MM.1S (cell line): ENCODE data around the gene PRDM10.
"Not testable (repeated sequence)": the region's sequence is repeated elsewhere in the genome, so short reads cannot be mapped to it uniquely, and the experiment has no call there.

Source experiments
- DNase-seq: peaks from one replicate; pipeline ENCODE4 v3.0.0-alpha.2; 2015
- H2AFZ ChIP-seq: fragments of 300-600 bp; sonication (generic); 2 replicates; pipeline ENCODE4 v1.6.0; 2016; ENCODE audit warnings: antibody characterized with exemption, low read length
- H3F3A ChIP-seq: fragments of 300-600 bp; sonication (generic); 2 replicates; pipeline ENCODE4 v1.6.1; 2016; ENCODE audit warnings: mild to moderate bottlenecking, antibody characterized with exemption, low read length, moderate library complexity, mixed read lengths; ENCODE audit not compliant: insufficient read depth
- H3K27ac ChIP-seq: fragments of 300-600 bp; sonication (generic); 2 replicates; pipeline ENCODE4 v1.5.1; 2016; ENCODE audit warnings: mild to moderate bottlenecking, low read length
- H3K27me3 ChIP-seq: fragments of 300-600 bp; sonication (generic); replicated peaks from 2 replicates; pipeline ENCODE4 v1.6.0; 2016; ENCODE audit warnings: low read length; ENCODE audit not compliant: insufficient read depth
- H3K36me3 ChIP-seq: fragments of 300-600 bp; sonication (generic); replicated peaks from 2 replicates; pipeline ENCODE4 v1.6.1; 2016; ENCODE audit warnings: mild to moderate bottlenecking, low read length, mixed read lengths; ENCODE audit not compliant: insufficient read depth
- H3K4me1 ChIP-seq: fragments of 300-600 bp; sonication (generic); 2 replicates; pipeline ENCODE4 v1.6.1; 2016; ENCODE audit warnings: low read length, mixed read lengths
- H3K4me2 ChIP-seq: fragments of 300-600 bp; sonication (generic); 2 replicates; pipeline ENCODE4 v1.6.0; 2016; ENCODE audit warnings: low read depth, low read length
- H3K4me3 ChIP-seq: fragments of 300-600 bp; sonication (generic); 2 replicates; pipeline ENCODE4 v1.5.1; 2016; ENCODE audit warnings: low read length, mixed read lengths
- H3K79me2 ChIP-seq: fragments of 300-600 bp; sonication (generic); 2 replicates; pipeline ENCODE4 v1.6.1; 2016; ENCODE audit warnings: mixed run types, low read length, mixed read lengths
- H3K9ac ChIP-seq: fragments of 300-600 bp; sonication (generic); 2 replicates; pipeline ENCODE4 v1.6.1; 2016; ENCODE audit warnings: low read length, mixed read lengths
- H3K9me2 ChIP-seq: fragments of 300-600 bp; sonication (generic); replicated peaks from 2 replicates; pipeline ENCODE4 v1.6.1; 2016; ENCODE audit warnings: mild to moderate bottlenecking, low read length, mixed read lengths; ENCODE audit not compliant: insufficient read depth
- H3K9me3 ChIP-seq: fragments of 300-600 bp; sonication (generic); replicated peaks from 2 replicates; pipeline ENCODE4 v1.6.1; 2016; ENCODE audit warnings: mild to moderate bottlenecking, low read length, mixed read lengths; ENCODE audit not compliant: insufficient read depth
- H4K20me1 ChIP-seq: fragments of 300-600 bp; sonication (generic); 2 replicates; pipeline ENCODE4 v1.6.1; 2016; ENCODE audit warnings: mild to moderate bottlenecking, low read length, moderate library complexity, mixed read lengths; ENCODE audit not compliant: insufficient read depth
- CTCF ChIP-seq: fragments of 300-600 bp; sonication (generic); IDR thresholded peaks from 2 replicates; pipeline ENCODE4 v1.5.1; 2016; ENCODE audit warnings: antibody characterized with exemption, low read length, mixed read lengths
- EZH2 ChIP-seq: fragments of 300-600 bp; sonication (generic); optimal IDR thresholded peaks from 2 replicates; pipeline ENCODE3; 2017; ENCODE audit warnings: low read depth, mild to moderate bottlenecking, antibody characterized with exemption, low read length, mixed read lengths
- EZH2phosphoT487 ChIP-seq: fragments of 300-600 bp; sonication (generic); IDR thresholded peaks from 2 replicates; pipeline ENCODE4 v1.6.1; 2018; ENCODE audit warnings: antibody characterized with exemption, low read length

The PRDM10 gene

GRCh38 chr11:129973809-129974208 is 28.8 kb downstream of the PRDM10 start:
- no peak overlapping the region for H3K4me3 ChIP-seq
- TF ChIP-seq EZH2phosphoT487 (no peak), CTCF (no peak), EZH2 (no peak)
- H3K9ac ChIP-seq, result no peak overlapping the region
- no peaks in the 10 kb centered on the region for H3K9me2 ChIP-seq
- H3K27ac ChIP-seq, result no peak overlapping the region
- H3K79me2 ChIP-seq, result no peaks in the 10 kb centered on the region
- H3K27me3 ChIP-seq, result no peaks in the 10 kb centered on the region
- DNase-seq, result no peak
- H2AFZ ChIP-seq, result no peak overlapping the region
- no peak overlapping the region for H3K4me2 ChIP-seq
- H4K20me1 ChIP-seq, result no peaks in the 10 kb centered on the region
- no peaks in the 10 kb centered on the region for H3K36me3 ChIP-seq
- no peaks in the 10 kb centered on the region for H3K4me1 ChIP-seq
- H3F3A ChIP-seq, result no peaks in the 10 kb centered on the region
- no peaks in the 10 kb centered on the region for H3K9me3 ChIP-seq

- Histone ChIP-seq H3K27me3 (no peaks in the 10 kb centered on the region), H3K27ac (no peak overlapping the region), H3K4me3 (no peak overlapping the region), H3K9ac (no peak overlapping the region), H3K36me3 (no peaks in the 10 kb centered on the region), H3F3A (no peaks in the 10 kb centered on the region), H3K4me1 (no peaks in the 10 kb centered on the region), H3K79me2 (no peaks in the 10 kb centered on the region), H2AFZ (no peak overlapping the region), H4K20me1 (no peaks in the 10 kb centered on the region), H3K9me3 (no peaks in the 10 kb centered on the region), H3K9me2 (no peaks in the 10 kb centered on the region), H3K4me2 (no peak overlapping the region)
- peak; percentile 15 for DNase-seq
- TF ChIP-seq CTCF, result no peak
- TF ChIP-seq EZH2phosphoT487, result no peak
- TF ChIP-seq EZH2, result no peak
Observed at GRCh38 chr11:129973068-129973467, 29.6 kb downstream of the PRDM10 start.

GRCh38 chr11:129972611-129973010 is 30.0 kb downstream of the PRDM10 start:
- no peak overlapping the region for H3K4me2 ChIP-seq
- H3K4me1 ChIP-seq, result no peaks in the 10 kb centered on the region
- no peaks in the 10 kb centered on the region for H3K27me3 ChIP-seq
- H2AFZ ChIP-seq, result no peak overlapping the region
- no peaks in the 10 kb centered on the region for H3K9me3 ChIP-seq
- H3K9me2 ChIP-seq, result no peaks in the 10 kb centered on the region
- H3K79me2 ChIP-seq, result no peaks in the 10 kb centered on the region
- DNase-seq, result no peak
- H3K36me3 ChIP-seq, result no peaks in the 10 kb centered on the region
- no peak for TF ChIP-seq EZH2phosphoT487
- no peak overlapping the region for H3K4me3 ChIP-seq
- H3K27ac ChIP-seq, result no peak overlapping the region
- no peaks in the 10 kb centered on the region for H3F3A ChIP-seq
- H4K20me1 ChIP-seq, result no peaks in the 10 kb centered on the region
- H3K9ac ChIP-seq, result no peak overlapping the region

GRCh38 chr11:129971856-129972255 is 30.8 kb downstream of the PRDM10 start:
- not testable (repeated sequence) for H4K20me1 ChIP-seq, H3K27me3 ChIP-seq, H3K9me3 ChIP-seq, H2AFZ ChIP-seq, H3K27ac ChIP-seq, H3K36me3 ChIP-seq, H3K4me2 ChIP-seq, H3K79me2 ChIP-seq, H3K4me1 ChIP-seq, H3K4me3 ChIP-seq, DNase-seq, H3K9me2 ChIP-seq, H3F3A ChIP-seq, H3K9ac ChIP-seq
